GM23248 (cell line): ENCODE measurements around the gene OR2V1.

ENCODE experiments used
- EZH2 ChIP-seq: fragments of 200-600 bp; sonication (generic); IDR thresholded peaks from 2 replicates; pipeline ENCODE4 v1.6.1; 2018; ENCODE audit warnings: antibody characterized with exemption, mild to moderate bottlenecking; ENCODE audit not compliant: insufficient read depth, poor library complexity, severe bottlenecking
- EZH2phosphoT487 ChIP-seq: fragments of 200-600 bp; sonication (generic); IDR thresholded peaks from 2 replicates; pipeline ENCODE4 v1.6.1; 2018; ENCODE audit warnings: antibody characterized with exemption, moderate library complexity, mild to moderate bottlenecking, low read depth; ENCODE audit not compliant: insufficient read depth

GRCh38 chr5:181111010-181111409, 20.0 kb downstream of the OR2V1 start:
- TF ChIP-seq EZH2 (no peak), EZH2phosphoT487 (no peak)
